Astrocyte (in vitro differentiated cells and primary cell): ENCODE data around the gene CUL7. TPM values are rescaled to one million over a fixed set of nuclear protein-coding genes. Genes with fewer than 3 reads are reported as not detected.

Experiments used
- DNase-seq: peaks from one replicate; pipeline ENCODE4 v3.0.0-alpha.2; 2010; ENCODE audit warnings: low read depth
- FAIRE-seq: peaks from 2 replicates; lab custom pipeline; 2011; peaks lifted over from hg19 to GRCh38; lab: Jason Lieb, UNC
- H2AFZ ChIP-seq: 2 replicates; pipeline ENCODE4 v1.6.0; 2012; ENCODE audit warnings: low read depth, low read length, inconsistent platforms
- H3K27ac ChIP-seq: 2 replicates; pipeline ENCODE4 v1.5.1; 2011; ENCODE audit warnings: low read depth, low read length, inconsistent platforms
- H3K27me3 ChIP-seq: 2 replicates; pipeline ENCODE4 v1.6.0; 2011; ENCODE audit warnings: low read length, inconsistent platforms; ENCODE audit not compliant: insufficient read depth
- H3K36me3 ChIP-seq: 2 replicates; pipeline ENCODE4 v1.5.1; 2011; ENCODE audit warnings: low read length, inconsistent platforms; ENCODE audit not compliant: insufficient read depth
- H3K4me1 ChIP-seq: 2 replicates; pipeline ENCODE4 v1.5.1; 2011; ENCODE audit warnings: low read length, inconsistent platforms; ENCODE audit not compliant: insufficient read depth
- H3K4me2 ChIP-seq: 2 replicates; pipeline ENCODE4 v1.6.0; 2012; ENCODE audit warnings: low read length, inconsistent platforms
- H3K4me3 ChIP-seq: 2 replicates; pipeline ENCODE4 v1.5.1; 2011; ENCODE audit warnings: low read depth, mild to moderate bottlenecking, low read length, inconsistent platforms; ENCODE audit not compliant: insufficient read depth
- H3K79me2 ChIP-seq: 2 replicates; pipeline ENCODE4 v1.6.0; 2012; ENCODE audit warnings: mild to moderate bottlenecking, low read length, inconsistent platforms; ENCODE audit not compliant: insufficient read depth
- H3K9ac ChIP-seq: 2 replicates; pipeline ENCODE4 v1.6.0; 2012; ENCODE audit warnings: mild to moderate bottlenecking, low read length, inconsistent platforms
- H3K9me3 ChIP-seq: 2 replicates; pipeline ENCODE4 v1.5.1; 2012; ENCODE audit warnings: low read depth, mild to moderate bottlenecking, low read length, inconsistent platforms; ENCODE audit not compliant: insufficient read depth
- H4K20me1 ChIP-seq: 2 replicates; pipeline ENCODE4 v1.6.0; 2012; ENCODE audit warnings: low read length, inconsistent platforms; ENCODE audit not compliant: insufficient read depth
- H3K27ac Mint-ChIP-seq: one replicate; pipeline ENCODE4 v1.8.0; 2021; ENCODE audit warnings: mild to moderate bottlenecking, mixed read lengths; ENCODE audit not compliant: unreplicated experiment
- H3K27me3 Mint-ChIP-seq: one replicate; pipeline ENCODE4 v1.8.0; 2021; ENCODE audit warnings: low read depth, mixed read lengths; ENCODE audit not compliant: unreplicated experiment
- H3K36me3 Mint-ChIP-seq: one replicate; pipeline ENCODE4 v1.8.0; 2021; ENCODE audit warnings: low read depth, mixed read lengths; ENCODE audit not compliant: unreplicated experiment
- H3K4me1 Mint-ChIP-seq: one replicate; pipeline ENCODE4 v1.8.0; 2021; ENCODE audit warnings: low read depth, mixed read lengths; ENCODE audit not compliant: unreplicated experiment
- H3K4me3 Mint-ChIP-seq: one replicate; pipeline ENCODE4 v1.8.0; 2021; ENCODE audit warnings: mild to moderate bottlenecking, moderate library complexity, mixed read lengths; ENCODE audit not compliant: unreplicated experiment
- H3K9me3 Mint-ChIP-seq: one replicate; pipeline ENCODE4 v1.8.0; 2021; ENCODE audit warnings: mild to moderate bottlenecking, mixed read lengths; ENCODE audit not compliant: unreplicated experiment
- CTCF ChIP-seq: IDR thresholded peaks from 2 replicates; pipeline ENCODE4 v1.5.1; 2011; ENCODE audit warnings: low read depth, mild to moderate bottlenecking, inconsistent platforms, low read length, moderate library complexity; ENCODE audit not compliant: insufficient read depth
- EZH2 ChIP-seq: IDR thresholded peaks from 2 replicates; pipeline ENCODE4 v1.6.1; 2012; ENCODE audit warnings: mild to moderate bottlenecking, low read length, inconsistent platforms; ENCODE audit not compliant: insufficient read depth
- total RNA-seq: library from RNA; stranded (reverse); gene quantifications from 2 replicates; pipeline ENCODE4 v1.2.1, GENCODE V29; 2021

The CUL7 gene
- total RNA-seq, 1 donor from 2014 or later, result 21.2 TPM

- Mint-ChIP-seq H3K36me3 (peaks cover 10% of the 10 kb centered on the region), H3K27me3 (no peaks in the 10 kb centered on the region), H3K4me1 (peaks cover 15% of the 10 kb centered on the region), H3K27ac (peak overlapping the region; percentile 100), H3K4me3 (peak overlapping the region; percentile 96), H3K9me3 (no peaks in the 10 kb centered on the region)
- Histone ChIP-seq H2AFZ (peak overlapping the region; percentile 90), H3K27ac (peak overlapping the region; percentile 94), H3K36me3 (peaks cover 8% of the 10 kb centered on the region), H3K9me3 (no peaks in the 10 kb centered on the region), H3K27me3 (no peaks in the 10 kb centered on the region), H3K9ac (peak overlapping the region; percentile 98), H4K20me1 (no peaks in the 10 kb centered on the region), H3K4me1 (peaks cover 30% of the 10 kb centered on the region), H3K79me2 (peaks cover 30% of the 10 kb centered on the region), H3K4me2 (peak overlapping the region; percentile 95), H3K4me3 (peak overlapping the region; percentile 97)
- DNase-seq (no peak), FAIRE-seq (no peak)
- TF ChIP-seq EZH2 (no peak), CTCF (no peak)
Measured at GRCh38 chr6:43060034-43060754, 6.5 kb upstream of the CUL7 start.

GRCh38 chr6:43059168-43060033 lies 5.8 kb upstream of the CUL7 start, which contains the start of the genes KLC4 and MRPL2:
Gene KLC4, plus strand, starts transcription at chr6:43059631. Its CDS starts 1,705 bp downstream, at chr6:43061336.
Gene MRPL2, minus strand, starts transcription at chr6:43059434. Its CDS starts 53 bp downstream, at chr6:43059381.
- Histone ChIP-seq H2AFZ (peak within 1 kb of the TSS; percentile 90), H4K20me1 (no peaks in the 10 kb centered on the region), H3K9me3 (no peaks in the 10 kb centered on the region), H3K27me3 (no peaks in the 10 kb centered on the region), H3K4me1 (peaks cover 32% of the 10 kb centered on the region), H3K36me3 (peaks cover 8% of the 10 kb centered on the region), H3K79me2 (peaks cover 30% of the 10 kb centered on the region), H3K4me2 (peak within 1 kb of the TSS; percentile 95), H3K4me3 (peak within 1 kb of the TSS; percentile 97), H3K27ac (peak within 1 kb of the TSS; percentile 94), H3K9ac (peak within 1 kb of the TSS; percentile 98)
- TF ChIP-seq CTCF (no peak), EZH2 (no peak)
- FAIRE-seq (no peak), DNase-seq (peak; percentile 94)
- Mint-ChIP-seq H3K27ac (peak within 1 kb of the TSS; percentile 100), H3K4me3 (peak within 1 kb of the TSS; percentile 96), H3K36me3 (peaks cover 4% of the 10 kb centered on the region), H3K4me1 (peaks cover 15% of the 10 kb centered on the region), H3K27me3 (no peaks in the 10 kb centered on the region), H3K9me3 (no peaks in the 10 kb centered on the region)
